Activated CD8-positive, alpha-beta memory T cell treated with anti-CD3 and anti-CD28 coated beads for 48 hours (primary cell): ENCODE results near the gene POLR2B.

ENCODE experiments used
- DNase-seq, 3 experiments: peaks; one replicate each; pipeline ENCODE4 v3.0.0-alpha.2; 2020; ENCODE audit warnings: low read depth in 2 of 3, low spot score in 2 of 3

Gene POLR2B

DNA sequence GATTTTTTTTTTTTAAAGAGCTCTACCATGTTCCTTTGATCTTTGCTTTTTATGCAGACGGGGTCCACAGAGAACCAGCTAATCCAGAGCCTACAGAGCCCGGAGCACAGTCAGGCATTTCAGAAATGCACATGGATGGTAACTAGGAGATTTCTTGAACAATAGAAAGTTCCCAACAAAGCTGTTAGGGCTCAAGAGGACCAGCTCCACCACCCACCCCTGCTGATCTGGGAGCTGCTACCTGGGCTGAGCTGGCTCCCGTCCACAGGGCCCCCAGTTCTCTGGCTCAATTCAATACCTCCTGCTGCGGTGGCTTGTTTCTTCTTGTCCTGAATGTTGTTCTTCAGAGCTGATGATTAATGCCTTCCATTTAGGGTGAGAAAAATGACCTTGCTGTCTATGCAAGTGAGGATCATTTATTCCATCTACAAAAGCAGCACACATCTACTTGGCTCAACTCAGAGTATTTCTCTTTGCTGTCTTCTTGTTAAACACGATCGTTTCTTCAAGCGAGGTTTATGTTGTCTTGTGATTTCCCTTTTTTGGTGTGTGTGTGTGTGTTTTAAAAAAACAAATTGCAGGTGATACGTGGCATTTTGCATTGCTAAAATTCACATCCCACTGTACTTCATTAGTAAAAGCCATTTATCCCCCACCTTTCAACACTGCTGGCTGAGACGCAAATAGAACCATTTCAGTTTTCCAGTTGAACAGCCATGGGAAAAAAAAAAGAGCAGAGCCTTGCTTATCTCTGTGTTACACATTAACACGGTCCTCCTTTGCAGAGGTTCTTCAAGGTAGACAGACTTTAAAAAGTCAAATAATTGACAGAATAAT, 100.2 kb downstream of the POLR2B start:
- no peak for DNase-seq
